C4-2B (cell line): ENCODE results near the gene WFS1.

ENCODE experiments used
- ZFX ChIP-seq: fragments of 450-650 bp; IDR thresholded peaks from 2 replicates; pipeline ENCODE4 v1.6.1; 2017
- TF ChIP-seq, protein P1 (sequence below): fragments of 450-650 bp; conservative IDR thresholded peaks from 2 replicates; pipeline ENCODE4 v1.5.1; 2017; ENCODE audit warnings: mild to moderate bottlenecking

DNA sequence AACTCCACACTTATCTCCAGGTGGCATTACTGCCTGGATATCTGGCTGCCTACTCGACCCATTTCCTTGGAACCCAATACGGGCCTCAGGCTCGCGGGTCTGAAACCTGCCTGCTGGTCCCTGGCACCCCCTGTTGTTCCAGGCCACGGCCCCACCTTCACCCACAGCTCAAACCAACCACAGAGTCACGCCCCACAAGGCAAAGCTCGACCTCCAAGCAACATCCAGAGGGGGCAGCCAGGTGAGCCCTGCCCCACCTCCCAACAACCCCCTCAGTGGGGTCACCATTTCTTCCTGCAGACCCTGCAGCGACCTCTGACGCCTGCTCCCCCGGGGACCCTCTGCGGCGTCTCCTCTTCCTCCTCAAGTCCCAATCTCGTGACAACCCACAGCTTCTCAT lies 76.2 kb downstream of the WFS1 start:
- TF ChIP-seq, protein P1, sequence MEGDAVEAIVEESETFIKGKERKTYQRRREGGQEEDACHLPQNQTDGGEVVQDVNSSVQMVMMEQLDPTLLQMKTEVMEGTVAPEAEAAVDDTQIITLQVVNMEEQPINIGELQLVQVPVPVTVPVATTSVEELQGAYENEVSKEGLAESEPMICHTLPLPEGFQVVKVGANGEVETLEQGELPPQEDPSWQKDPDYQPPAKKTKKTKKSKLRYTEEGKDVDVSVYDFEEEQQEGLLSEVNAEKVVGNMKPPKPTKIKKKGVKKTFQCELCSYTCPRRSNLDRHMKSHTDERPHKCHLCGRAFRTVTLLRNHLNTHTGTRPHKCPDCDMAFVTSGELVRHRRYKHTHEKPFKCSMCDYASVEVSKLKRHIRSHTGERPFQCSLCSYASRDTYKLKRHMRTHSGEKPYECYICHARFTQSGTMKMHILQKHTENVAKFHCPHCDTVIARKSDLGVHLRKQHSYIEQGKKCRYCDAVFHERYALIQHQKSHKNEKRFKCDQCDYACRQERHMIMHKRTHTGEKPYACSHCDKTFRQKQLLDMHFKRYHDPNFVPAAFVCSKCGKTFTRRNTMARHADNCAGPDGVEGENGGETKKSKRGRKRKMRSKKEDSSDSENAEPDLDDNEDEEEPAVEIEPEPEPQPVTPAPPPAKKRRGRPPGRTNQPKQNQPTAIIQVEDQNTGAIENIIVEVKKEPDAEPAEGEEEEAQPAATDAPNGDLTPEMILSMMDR, result no peak
- no peak for TF ChIP-seq ZFX
